HG03045 (cell line): Measurements from ENCODE around the gene ATP2A1.
A peak's percentile ranks its signal among the peaks of the same experiment; 100 is the strongest.
"Not testable (repeated sequence)": the region's sequence is repeated elsewhere in the genome, so short reads cannot be mapped to it uniquely, and the experiment has no call there.

Experiments used
- ATAC-seq: cut with Tn5 transposase; IDR thresholded peaks from one replicate; pipeline ENCODE4 v1.9.1; 2021; ENCODE audit warnings: mild to moderate bottlenecking, moderate library complexity; ENCODE audit not compliant: unreplicated experiment

Gene ATP2A1

DNA sequence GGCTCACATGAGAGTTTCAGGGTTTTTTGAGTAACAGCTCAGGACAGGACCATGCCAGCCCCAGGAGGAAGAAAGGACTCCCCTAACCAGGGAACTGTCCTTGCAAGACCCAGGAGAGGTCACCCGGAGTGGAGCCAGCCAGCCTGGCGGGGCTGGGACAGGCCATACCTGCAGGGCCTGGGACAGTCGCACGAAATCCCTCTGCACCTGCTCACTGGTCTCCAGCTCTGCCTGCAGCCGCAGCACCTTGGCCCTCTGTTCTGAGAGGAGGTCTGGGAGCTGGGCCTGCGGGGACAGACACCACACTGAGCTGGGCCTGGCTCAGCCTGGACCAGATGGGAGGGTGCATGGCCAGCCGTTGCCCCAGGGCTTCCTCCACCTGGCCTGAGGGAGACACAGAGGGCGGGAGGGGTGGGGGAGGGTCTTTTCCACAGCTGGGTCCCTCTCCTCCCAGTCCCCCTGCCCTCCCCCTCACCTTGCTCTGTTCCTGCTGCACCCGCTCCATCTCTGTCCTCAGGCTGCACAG lies 27.0 kb downstream of the ATP2A1 start:
- no peak for ATAC-seq

- no peak for ATAC-seq
Measured at GRCh38 chr16:28905800-28906372, 27.6 kb downstream of the ATP2A1 start.

- ATAC-seq = no peak
Measured at GRCh38 chr16:28910086-28911031, 32.1 kb downstream of the ATP2A1 start.

DNA sequence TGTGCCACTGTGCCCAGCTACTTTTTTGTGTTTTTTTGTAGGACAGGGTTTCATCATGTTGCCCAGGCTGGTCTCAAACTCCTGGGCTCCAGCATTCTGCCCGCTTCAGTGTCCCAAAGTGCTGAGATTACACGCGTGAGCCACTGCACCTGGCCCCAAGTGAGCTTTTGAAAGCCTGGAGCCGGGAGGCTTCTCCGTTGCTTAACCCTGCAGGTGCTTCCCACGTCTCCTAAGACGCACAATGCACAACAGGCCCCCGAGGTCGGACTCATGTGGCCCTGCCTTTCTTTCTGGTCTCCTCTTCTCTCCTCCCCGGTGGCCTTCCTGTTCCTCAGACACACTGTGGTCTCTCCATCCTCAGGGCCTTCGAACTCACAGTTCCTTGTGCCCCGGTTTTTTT lies 34.3 kb downstream of the ATP2A1 start:
- no peak for ATAC-seq

DNA sequence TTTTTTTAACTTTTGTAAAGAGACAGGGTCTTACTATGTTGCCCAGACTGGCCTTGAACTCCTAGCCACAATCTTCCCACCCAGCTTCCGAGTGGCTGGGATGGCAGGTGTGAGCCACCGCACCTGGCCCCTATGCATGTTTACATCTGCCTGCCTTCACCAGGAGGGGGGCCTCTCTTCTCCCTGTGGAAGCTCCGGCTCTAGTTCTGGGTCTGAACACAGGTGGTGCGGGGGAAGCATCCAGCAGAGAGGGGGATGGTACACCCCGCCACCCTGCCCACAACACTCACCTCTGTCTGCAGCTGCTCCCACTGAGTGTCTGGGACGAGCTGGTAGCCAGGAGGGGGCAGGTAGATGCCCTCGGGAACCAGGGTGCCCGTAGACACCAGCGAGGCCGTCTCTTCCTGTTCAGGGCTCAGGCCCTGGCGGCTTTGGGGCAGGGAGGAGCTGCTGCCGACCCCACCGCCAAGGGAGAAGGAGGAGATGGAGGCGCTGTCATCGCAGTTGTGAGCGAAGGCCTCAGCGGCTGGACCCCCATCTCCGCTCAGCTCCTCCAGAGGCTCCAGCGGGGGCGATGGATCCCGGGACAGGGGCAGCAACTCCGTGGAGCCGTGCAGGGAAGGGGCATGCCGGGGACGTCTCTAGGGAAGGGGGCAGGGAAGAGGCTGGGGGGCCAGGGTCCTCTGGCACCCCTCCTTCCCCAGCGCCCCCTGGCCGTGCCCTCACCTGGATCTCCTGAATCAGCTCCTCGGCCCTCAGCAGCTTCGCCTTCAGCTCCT lies 35.8 kb downstream of the ATP2A1 start:
- ATAC-seq = no peak

DNA sequence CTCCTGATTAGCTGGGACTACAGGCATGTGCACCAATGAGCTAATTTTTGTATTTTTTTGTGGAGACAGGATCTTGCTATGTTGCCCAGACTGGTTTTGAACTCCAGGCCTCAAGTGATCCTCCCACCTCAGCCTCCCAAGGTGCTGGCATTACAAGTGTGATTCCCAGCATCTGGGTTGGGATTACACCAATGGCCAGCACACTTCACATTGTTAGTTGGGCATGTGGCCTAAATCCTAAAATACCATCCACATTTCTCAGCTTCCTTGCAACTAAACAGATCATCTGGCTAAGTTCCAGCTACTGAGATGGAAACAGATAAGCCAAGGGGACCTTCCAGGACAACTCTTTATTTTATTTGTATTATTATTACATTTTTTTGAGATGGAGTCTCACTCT lies 36.9 kb downstream of the ATP2A1 start:
- ATAC-seq = no peak

DNA sequence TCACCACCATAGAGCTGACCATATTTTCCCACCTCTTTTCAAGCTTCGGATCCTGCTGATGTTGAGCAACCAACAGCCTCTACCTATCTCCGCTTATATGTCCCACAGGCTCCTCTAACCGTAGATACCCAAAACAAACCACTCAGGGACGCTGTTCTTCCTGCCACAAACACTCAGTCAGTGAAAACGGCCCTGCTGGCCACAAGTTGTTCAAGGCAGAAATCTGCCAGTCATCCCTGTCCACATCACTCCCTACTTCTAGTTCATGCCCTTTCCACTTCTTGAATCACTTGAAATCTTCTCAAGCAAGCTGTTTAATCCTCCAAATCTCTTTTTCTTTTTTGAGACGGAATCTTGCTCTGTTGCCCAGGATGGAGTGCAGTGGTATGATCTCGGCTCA lies 38.8 kb downstream of the ATP2A1 start:
- no peak for ATAC-seq

GRCh38 chr16:28918698-28919097 lies 40.4 kb downstream of the ATP2A1 start:
- no peak for ATAC-seq

- ATAC-seq = no peak
Measured at GRCh38 chr16:28923231-28923587, 44.9 kb downstream of the ATP2A1 start.

DNA sequence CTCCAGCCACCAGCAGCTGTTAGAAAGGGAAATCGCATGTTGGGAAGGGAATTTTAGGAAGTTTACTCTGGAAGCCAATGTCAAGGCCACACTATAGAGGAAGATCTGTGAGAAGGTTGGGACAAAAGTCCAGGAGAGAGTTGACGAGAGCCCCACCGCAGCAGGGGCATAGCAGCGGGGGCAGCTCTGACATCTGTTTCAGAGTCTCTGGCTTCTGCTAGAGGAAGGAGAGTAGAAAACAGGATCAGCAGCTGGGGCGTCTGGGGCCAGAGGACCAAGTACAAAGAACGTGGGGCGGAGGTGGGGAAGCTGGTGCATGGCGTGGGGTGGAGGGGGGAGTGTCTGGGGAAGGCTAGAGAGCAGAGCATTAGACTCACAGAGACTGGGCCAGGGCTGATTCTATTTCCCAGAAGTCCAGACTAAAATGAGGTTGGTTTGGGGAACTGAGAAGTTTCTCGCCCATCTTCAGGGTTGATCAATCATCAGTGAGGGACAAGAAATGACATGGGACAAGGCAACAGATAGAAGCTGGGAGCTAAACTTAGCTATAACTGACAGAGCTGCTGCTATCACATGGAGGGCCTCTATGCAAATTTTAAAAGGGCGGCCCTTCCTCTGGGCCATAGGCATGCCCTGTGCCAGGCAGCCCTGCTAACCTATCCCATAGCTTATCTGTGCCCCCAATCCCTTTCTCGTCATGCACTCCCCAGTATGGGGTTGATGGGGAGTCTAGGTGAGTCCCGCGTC lies 45.5 kb downstream of the ATP2A1 start:
- ATAC-seq = peak; percentile 38

- ATAC-seq = peak; percentile 13
Measured at GRCh38 chr16:28924399-28924761, 46.1 kb downstream of the ATP2A1 start.

- ATAC-seq = peak; percentile 68
Measured at GRCh38 chr16:28924762-28925385, 46.6 kb downstream of the ATP2A1 start, which contains the start of gene RABEP2. RABEP2 (minus strand) TSS chr16:28925238; CDS start chr16:28925163, 75 bp downstream.

DNA sequence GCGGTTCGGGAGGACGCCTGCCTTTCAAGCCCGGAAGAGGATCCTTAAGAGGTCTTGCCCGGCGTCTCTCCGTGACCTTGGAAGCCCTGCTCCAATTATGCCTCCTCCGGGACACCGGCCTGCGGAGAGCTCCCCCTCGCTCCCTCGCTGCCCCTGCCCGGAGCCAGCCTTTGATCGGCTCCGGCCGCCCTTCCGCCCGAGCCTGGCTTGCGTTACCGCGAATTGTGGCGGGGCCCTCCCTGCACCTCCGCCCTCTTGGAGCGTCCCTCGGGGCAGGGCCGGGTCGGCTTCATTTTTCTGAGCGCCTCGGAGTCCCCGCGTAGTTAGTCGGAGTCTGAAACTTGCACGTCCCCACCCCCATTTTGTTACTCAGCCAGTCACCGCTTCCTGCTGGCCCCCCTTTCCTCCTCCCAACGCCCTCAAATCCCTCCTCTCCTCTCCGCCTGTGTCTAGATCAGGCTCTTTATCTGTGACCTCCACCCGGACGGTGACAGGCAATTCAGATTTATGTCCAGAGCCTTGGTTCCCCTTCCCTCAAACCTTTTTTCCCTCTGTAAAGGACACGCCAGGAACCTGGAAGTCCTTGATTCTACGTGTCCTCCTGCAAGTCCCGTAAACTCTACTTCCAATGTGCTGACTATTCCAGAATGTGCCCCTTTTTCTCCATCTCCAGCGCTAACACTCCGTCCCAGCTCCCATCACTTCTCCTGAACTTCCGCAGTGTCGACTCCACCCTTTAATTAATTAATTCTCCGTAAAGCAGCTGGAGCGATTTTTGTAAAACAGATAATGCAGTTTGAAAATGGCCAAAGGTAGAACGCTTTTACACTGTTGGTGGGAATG lies 47.3 kb downstream of the ATP2A1 start:
- ATAC-seq = peak; percentile 29

DNA sequence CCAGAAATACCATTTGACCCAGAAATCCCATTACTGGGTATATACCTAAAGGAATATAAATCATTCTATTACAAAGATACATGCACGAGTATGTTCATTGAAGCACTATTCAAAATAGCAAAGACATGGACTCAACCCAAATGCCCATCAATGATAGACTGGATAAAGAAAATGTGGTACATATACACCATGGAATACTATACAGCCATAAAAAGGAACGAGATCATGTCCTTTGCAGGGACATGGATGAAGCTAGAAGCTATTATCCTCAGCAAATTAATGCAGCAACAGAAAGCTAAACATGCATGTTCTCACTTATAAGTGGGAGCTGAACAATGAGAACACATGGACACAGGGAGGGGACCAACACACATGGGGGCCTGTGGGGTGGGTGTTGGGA lies 48.0 kb downstream of the ATP2A1 start:
- not testable (repeated sequence) for ATAC-seq

DNA sequence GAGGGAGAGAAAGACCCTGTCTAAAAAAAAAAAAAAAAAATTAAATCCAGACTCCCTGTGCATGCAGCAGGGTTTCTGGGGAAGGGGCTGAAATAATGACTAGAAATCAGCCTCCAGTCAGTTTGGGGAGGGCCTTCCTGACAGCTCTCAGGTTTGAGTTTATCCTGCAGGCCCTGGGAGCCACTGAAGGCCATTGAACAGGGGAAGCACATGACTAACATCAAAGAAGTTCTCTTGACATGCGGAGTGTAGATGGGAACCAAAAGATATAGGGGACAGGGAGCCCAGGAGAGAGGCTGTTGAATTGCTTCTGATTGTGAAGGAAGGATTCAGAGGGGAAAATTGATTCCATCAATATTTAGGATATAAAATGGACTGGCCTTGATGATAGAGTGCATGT lies 49.5 kb downstream of the ATP2A1 start:
- ATAC-seq = no peak

- no peak for ATAC-seq
Measured at GRCh38 chr16:28930203-28930602, 51.9 kb downstream of the ATP2A1 start.

GRCh38 chr16:28930652-28931051 lies 52.4 kb downstream of the ATP2A1 start:
- ATAC-seq = no peak

DNA sequence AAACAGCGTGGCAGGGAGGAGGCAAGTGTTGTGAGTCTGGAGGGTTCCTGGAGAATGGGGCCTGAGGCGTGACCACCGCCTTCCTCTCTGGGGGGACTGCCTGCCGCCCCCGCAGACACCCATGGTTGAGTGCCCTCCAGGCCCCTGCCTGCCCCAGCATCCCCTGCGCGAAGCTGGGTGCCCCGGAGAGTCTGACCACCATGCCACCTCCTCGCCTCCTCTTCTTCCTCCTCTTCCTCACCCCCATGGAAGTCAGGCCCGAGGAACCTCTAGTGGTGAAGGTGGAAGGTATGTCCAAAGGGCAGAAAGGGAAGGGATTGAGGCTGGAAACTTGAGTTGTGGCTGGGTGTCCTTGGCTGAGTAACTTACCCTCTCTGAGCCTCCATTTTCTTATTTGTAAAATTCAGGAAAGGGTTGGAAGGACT lies 53.5 kb downstream of the ATP2A1 start, which contains the start of gene CD19:
TSS of gene CD19 (plus strand) at position 171 of the 425 bp plus-strand sequence. CDS start at position 201, 30 bp downstream.
- no peak for ATAC-seq
